GM19455 (cell line): Measurements from ENCODE around the gene TMCO4.

Experiments used
- ATAC-seq: cut with Tn5 transposase; IDR thresholded peaks from one replicate; pipeline ENCODE4 v1.9.1; 2021; ENCODE audit not compliant: unreplicated experiment

Gene TMCO4

GRCh38 chr1:19776933-19777332 lies 22.8 kb downstream of the TMCO4 start:
- ATAC-seq, result no peak

GRCh38 chr1:19776287-19776686 lies 23.4 kb downstream of the TMCO4 start:
- ATAC-seq, result no peak

GRCh38 chr1:19775831-19776230 lies 23.9 kb downstream of the TMCO4 start:
- ATAC-seq, result no peak

DNA sequence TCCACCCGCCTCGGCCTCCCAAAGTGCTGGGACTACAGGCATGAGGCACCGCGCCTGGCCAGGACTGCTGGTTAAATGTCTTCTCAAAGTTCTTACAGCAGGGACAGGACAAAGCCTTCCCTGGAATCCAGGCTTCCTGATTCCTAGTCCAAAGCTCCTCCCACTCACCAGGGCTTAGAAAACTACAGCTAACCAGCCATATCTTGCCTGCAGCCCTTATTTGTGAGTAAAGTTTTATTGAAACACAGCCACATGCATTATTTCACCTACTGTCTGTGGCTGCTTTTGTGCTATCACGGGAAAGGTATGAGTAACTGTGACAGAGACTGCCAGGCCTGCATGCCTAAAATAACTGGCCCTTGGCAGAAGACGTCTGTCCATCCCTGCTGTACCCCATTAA lies 24.4 kb downstream of the TMCO4 start:
- ATAC-seq, result no peak

- ATAC-seq, result no peak
These were observed 25.4 kb downstream of the TMCO4 start for GRCh38 chr1:19774180-19774785.

DNA sequence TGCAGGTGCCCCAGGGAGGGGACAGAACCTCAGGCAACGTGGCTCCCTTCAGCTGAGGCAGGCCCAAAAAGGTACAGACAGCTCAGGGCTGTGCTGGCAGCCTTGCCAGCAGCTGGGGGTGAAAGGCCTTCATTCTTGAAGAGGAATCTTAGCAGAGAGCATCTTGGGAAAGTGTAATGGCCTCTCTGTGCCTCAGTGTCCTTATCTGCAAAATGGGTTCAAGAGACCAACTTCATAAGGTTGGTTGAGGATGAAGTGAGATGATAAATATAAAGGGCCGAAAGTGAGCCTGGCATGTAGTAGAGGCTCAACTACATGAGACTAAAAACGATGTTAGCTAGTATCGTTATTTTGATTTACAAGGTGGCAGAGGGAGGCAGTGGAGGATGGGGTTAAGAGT lies 26.2 kb downstream of the TMCO4 start:
- ATAC-seq, result no peak

GRCh38 chr1:19772053-19772452 lies 27.7 kb downstream of the TMCO4 start:
- ATAC-seq, result no peak

DNA sequence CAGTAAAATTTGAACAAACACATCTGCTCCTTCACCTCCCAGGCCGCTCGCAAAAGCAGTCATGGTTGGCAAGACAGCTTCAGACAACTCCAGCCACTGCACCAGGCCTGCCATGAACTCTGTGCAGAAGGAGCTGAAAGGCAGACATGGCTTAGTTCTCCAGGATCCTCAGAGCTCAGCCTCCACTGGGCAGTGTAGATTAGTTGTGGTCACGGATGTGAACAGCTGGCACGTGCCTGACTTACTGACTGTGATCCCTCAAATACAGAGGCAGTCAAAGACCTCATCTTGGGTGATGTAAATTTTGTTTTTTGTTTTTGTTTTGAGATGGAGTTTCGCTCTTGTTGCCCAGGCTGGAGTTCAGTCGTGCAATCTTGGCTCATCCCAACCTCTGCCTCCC lies 28.4 kb downstream of the TMCO4 start:
- ATAC-seq, result no peak

DNA sequence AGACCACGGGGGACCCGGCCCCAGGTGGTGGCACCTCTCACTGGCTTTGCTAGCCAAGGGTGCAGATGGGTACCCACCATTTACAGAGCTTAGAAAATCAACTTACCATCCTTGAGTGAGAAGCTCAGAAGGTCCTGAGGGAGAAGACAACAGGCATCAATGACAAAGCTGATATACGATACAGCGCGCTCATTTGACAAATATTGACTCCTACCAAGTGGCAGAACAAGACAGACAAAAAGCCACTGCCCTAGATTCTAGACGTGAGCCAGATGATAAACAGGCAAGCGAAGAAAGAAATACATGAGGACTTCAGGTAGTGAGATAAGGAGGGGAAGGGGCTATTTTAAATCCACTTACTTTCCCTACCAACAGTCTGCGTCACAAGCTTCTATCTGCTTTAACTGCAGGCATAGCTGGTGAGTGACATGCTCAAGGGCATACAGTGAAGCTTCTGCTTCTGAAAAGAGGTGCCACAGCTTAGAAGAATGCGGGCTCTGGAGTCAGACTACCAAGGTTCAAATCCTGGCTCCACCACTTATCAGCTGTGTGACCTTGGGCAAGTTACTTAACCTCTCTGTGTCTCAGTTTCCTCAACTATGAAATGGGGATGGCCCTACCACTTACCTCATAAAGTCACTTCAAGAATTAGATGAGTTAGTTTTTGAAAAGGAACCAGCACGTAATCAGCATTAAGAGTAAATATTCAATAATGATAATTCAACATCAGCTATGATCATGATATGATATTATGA lies 29.1 kb downstream of the TMCO4 start:
- ATAC-seq, result no peak

- no peak for ATAC-seq
These were observed 30.3 kb downstream of the TMCO4 start for GRCh38 chr1:19769211-19769932.

DNA sequence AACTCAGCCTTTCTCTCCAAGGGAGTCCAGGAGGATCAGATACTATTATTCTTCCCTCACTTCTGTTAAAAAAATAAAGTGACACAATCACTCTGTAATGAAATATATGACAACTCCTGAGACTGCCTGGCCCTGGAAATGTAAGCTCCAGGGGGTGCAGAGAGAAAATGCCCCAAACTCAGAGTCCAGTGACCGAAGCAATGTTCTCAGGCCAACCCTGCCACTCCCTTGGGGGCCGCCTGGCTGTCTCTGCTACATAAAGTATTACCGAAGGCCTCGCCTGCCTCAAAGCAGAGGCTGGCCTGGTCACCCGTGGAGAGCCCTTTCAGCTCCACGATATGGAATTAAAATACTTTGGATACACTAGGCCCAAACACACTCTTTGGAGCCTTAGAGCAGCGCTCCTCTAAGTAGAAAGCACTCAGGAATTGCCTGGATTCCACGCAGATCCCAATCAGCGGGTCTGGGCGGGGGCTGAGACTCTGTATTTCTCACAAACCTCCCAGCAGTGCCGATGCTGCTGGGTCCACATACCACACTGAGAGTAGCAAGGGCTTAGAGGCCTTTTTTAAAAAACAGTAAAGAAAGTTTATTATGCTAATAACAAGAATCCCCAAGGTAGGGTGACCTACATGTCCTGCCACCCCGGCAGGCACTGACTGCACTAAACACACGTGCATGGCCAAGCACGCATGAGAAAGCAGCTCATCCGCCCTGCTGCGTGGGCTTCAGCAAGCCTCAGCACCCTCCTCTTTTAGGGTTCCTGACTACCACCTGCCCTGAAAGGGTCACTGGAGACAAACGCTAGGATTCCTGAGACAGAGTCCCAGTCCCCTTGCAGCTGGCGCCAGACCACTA lies 31.1 kb downstream of the TMCO4 start:
- ATAC-seq, result no peak

GRCh38 chr1:19765623-19766022 lies 34.1 kb downstream of the TMCO4 start:
- no peak for ATAC-seq

DNA sequence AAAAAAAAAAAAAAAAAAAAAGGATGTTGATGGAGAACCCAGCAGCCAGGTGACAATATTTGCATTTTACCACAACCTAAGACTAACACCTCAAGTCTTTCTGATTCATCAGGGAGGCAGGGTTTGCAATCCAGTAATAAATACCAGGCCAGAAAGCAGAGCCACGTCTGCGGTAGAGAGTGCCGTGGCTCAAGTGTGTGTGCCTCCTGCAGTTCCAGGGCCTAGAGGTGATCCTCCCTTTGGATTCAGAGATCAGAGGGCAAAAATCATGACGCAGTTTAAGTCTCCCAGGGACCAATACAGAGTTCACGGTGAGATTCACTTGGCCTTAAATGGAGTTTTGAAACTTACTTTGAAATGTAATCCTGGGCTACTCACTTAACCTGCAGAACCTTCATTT lies 34.9 kb downstream of the TMCO4 start:
- ATAC-seq, result no peak

DNA sequence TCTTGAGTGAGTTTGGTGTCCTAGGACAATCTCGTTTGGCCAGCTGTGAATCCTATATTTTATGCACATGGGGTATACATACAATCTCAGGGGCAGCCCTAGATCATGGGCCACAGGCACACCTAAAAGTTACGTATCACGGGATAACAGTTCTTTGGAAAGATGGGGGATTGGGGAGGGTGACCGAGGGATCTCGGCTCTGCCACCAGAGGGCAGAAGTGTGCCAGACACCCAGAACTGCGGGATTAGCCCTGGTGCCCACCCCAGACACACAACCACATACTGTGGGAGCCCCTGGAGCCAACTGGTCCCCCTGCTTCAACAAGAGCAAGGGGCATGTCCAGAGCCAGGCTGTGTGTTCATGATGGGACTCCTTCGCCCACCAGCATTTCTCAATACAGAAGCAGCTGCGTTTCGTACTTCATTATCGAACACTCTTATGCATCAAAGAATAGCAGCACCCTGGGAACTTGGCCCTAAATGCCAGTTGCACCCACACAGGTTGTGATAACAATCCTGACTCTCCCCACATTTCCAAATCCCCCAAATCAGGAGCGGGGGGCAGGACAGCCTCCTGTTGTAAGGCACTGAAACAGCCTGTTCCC lies 37.4 kb downstream of the TMCO4 start:
- ATAC-seq, result no peak

DNA sequence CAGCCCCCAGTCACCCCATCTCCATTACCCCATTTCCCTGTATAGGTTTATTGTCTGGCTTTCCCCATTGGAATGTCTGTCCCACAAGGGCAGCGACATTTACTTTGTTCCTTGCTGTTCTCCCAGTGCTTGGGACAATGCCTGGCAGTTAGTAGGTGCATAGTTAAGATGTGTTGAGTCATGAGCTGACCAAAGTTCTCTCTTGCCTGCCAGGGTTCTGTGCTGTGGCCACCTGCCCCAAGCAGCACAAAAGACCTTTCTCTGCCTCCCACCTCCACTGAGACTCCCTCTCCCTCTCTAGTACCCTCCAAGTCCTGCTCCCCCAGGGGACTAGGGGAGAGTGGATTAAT lies 40.0 kb downstream of the TMCO4 start:
- no peak for ATAC-seq

DNA sequence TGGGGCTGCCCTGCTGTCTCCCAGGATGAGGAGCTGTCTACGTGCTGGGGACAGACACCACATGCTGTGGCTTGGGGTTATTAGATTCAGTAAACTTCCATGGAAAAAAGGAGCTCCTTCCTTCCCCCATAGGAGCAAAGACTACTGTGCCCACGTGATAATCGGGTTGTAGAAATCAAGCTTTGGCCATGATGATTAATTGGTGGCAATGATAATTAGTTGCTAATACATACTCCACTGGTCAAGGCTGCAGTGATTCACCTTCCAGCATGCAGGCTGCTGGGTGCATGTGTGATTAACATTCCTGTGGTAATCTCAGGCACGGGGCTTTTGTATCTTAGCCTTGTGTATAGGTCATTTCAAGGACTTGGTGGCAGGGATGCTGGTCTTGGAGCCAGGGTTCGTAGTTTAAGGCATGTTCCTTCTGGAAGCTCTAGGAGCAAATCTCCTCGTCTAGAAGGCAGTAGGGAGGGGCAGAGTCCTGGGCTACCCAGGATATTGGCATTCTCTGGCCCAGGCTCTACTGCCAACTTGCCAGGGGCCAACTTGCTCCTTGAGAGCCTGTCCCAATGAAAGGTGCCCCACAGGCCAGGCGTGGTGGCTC lies 41.4 kb downstream of the TMCO4 start:
- ATAC-seq, result no peak

DNA sequence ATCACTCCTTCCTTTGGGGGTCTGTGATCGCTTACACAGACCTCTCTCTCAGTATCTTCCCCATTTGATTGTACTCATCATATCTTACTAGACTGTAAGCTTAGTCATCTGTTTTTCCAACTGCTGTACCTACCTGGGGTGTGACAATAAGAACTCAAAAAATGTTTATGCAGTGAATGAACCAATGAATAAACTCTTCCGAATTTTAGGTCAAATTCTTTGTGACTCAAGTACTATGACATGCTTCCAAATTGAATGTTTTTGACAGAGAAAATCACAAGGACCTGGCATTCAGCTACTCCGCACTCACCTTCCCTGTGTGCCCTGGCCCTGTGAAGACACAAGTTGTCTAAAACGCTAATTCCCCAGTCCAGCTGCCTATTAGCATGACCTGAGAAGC lies 42.1 kb downstream of the TMCO4 start:
- ATAC-seq, result no peak

DNA sequence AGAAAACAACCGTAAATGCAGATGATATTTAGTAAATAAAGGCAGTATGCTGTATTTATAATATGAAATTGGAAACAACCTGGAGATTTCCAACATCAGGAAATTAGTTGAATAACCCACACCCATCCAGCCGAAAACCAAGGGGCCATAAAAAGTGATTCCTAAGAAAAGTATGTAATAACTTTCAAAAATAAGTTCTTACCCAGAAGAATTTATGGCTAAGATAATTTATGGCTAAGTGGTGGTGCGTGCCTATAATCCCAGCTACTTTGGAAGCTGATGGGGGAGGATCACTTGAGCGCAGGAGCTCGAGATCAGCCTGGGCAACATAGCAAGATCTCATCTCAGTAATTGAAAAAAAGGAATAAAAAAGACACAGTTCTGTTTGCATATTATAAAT lies 43.2 kb downstream of the TMCO4 start:
- ATAC-seq, result no peak

DNA sequence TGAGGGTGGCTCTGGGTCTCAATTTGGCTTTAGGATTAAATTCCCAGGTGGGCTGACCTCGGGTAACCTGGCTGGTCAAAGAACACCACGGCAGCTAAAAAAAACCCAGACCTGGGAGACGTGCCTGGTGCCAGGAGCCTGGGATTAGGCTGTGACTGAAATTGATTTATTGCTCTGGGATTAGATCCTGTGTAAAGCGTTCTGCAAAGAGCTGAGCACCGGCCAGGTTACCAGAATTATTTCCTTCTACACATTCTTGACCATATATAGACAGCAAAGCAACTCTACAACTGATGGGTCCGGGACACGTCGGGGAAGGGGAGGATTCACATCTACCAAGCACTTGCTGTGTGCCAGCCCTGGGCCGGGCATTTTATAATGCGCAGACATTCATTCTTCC lies 45.2 kb downstream of the TMCO4 start:
- no peak for ATAC-seq

GRCh38 chr1:19752083-19752696 lies 47.5 kb downstream of the TMCO4 start:
- ATAC-seq, result no peak
